Peyer's patch (tissue), 4 donors: Measurements from ENCODE around the gene ARPP21.

Experiments used
- CTCF ChIP-seq, 6 experiments: fragments of 450-650 bp in 4 of 6; fragments of 200-600 bp in 2 of 6; sonication (generic) in 1 of 6; IDR thresholded peaks; one replicate each; pipeline ENCODE4 v1.5.1; 2017 to 2019; ENCODE audit warnings: antibody characterized with exemption in 6 of 6, mild to moderate bottlenecking in 3 of 6, moderate library complexity in 1 of 6
- POLR2A ChIP-seq, 2 donors: fragments of 450-650 bp; IDR thresholded peaks; one replicate each; pipeline ENCODE4 v1.5.1; 2017; ENCODE audit warnings: antibody characterized with exemption in 2 of 2, mild to moderate bottlenecking in 2 of 2, moderate library complexity in 2 of 2

GRCh38 chr3:35666888-35667287 is 27.6 kb downstream of the ARPP21 start:
- TF ChIP-seq CTCF (IDR thresholded peaks at IDR 0.05) (no peak), POLR2A (IDR thresholded peaks at IDR 0.05) (no peak)
